ENCODE results near the gene HKDC1.
"Not testable (repeated sequence)": the region's sequence is repeated elsewhere in the genome, so short reads cannot be mapped to it uniquely, and the experiment has no call there.

HKDC1 gene

GRCh38 chr10:69220041-69220451 is at the start of gene HKDC1:
Gene HKDC1 (plus strand): TSS chr10:69220332. CDS start chr10:69220436, 104 bp downstream.
- no peak within 1 kb of the TSS for H3K27ac Mint-ChIP-seq
- peaks cover 50% of the 10 kb centered on the region for H3K4me1 Mint-ChIP-seq
- DNase-seq: no peak
- no peaks in the 10 kb centered on the region for H3K36me3 Mint-ChIP-seq (ENCODE audit: low read depth)
- H3K4me3 Mint-ChIP-seq: no peak within 1 kb of the TSS
- TF ChIP-seq CTCF (IDR thresholded peaks at IDR 0.05): no peak
- H3K27me3 Mint-ChIP-seq (ENCODE audit: low read depth, poor library complexity): peaks cover 23% of the 10 kb centered on the region
- H3K9me3 Mint-ChIP-seq: no peaks in the 10 kb centered on the region

- Mint-ChIP-seq H3K4me1 (no peaks in the 10 kb centered on the region), H3K4me3 (no peak overlapping the region), H3K27me3 (ENCODE audit: low read depth, poor library complexity) (no peaks in the 10 kb centered on the region), H3K27ac (no peak overlapping the region), H3K9me3 (no peaks in the 10 kb centered on the region), H3K36me3 (ENCODE audit: low read depth) (peaks cover 43% of the 10 kb centered on the region)
- TF ChIP-seq CTCF (IDR thresholded peaks at IDR 0.05): no peak
- no peak for DNase-seq
Measured at GRCh38 chr10:69172241-69172982, 47.7 kb upstream of the HKDC1 start.

- H3K27ac Mint-ChIP-seq; H3K27me3 Mint-ChIP-seq (ENCODE audit: low read depth, poor library complexity); H3K4me3 Mint-ChIP-seq; DNase-seq; H3K9me3 Mint-ChIP-seq: not testable (repeated sequence)
- Mint-ChIP-seq H3K4me1 (peaks cover 13% of the 10 kb centered on the region), H3K36me3 (ENCODE audit: low read depth) (peaks cover 26% of the 10 kb centered on the region)
Measured at GRCh38 chr10:69175326-69175725, 44.8 kb upstream of the HKDC1 start.

GRCh38 chr10:69176823-69177222 is 43.3 kb upstream of the HKDC1 start:
- no peaks in the 10 kb centered on the region for H3K27me3 Mint-ChIP-seq (ENCODE audit: low read depth, poor library complexity)
- H3K4me1 Mint-ChIP-seq: peaks cover 24% of the 10 kb centered on the region
- no peak for TF ChIP-seq CTCF (IDR thresholded peaks at IDR 0.05)
- H3K9me3 Mint-ChIP-seq: no peaks in the 10 kb centered on the region
- H3K27ac Mint-ChIP-seq: no peak overlapping the region
- H3K36me3 Mint-ChIP-seq (ENCODE audit: low read depth): peaks cover 13% of the 10 kb centered on the region
- no peak for DNase-seq
- no peak overlapping the region for H3K4me3 Mint-ChIP-seq

- Mint-ChIP-seq H3K27me3 (ENCODE audit: low read depth, poor library complexity) (no peaks in the 10 kb centered on the region), H3K36me3 (ENCODE audit: low read depth) (peaks cover under 1% of the 10 kb centered on the region), H3K4me3 (peak overlapping the region; percentile 95), H3K4me1 (peaks cover 31% of the 10 kb centered on the region), H3K9me3 (no peaks in the 10 kb centered on the region), H3K27ac (peak overlapping the region; percentile 100)
- TF ChIP-seq CTCF (IDR thresholded peaks at IDR 0.05): no peak
- DNase-seq: no peak
Measured at GRCh38 chr10:69179089-69179742, 40.9 kb upstream of the HKDC1 start.

GRCh38 chr10:69179743-69180524 is 40.2 kb upstream of the HKDC1 start, which contains the start of gene SUPV3L1:
Gene SUPV3L1 (plus strand): TSS chr10:69180234. CDS start chr10:69180292, 58 bp downstream.
- Mint-ChIP-seq H3K4me3 (peak within 1 kb of the TSS; percentile 95), H3K4me1 (peaks cover 31% of the 10 kb centered on the region), H3K27ac (peak within 1 kb of the TSS; percentile 100), H3K9me3 (no peaks in the 10 kb centered on the region), H3K27me3 (ENCODE audit: low read depth, poor library complexity) (no peaks in the 10 kb centered on the region), H3K36me3 (ENCODE audit: low read depth) (no peaks in the 10 kb centered on the region)
- no peak for TF ChIP-seq CTCF (IDR thresholded peaks at IDR 0.05)
- DNase-seq: peak; percentile 86
